H9 (cell line): Measurements from ENCODE around the gene ADGRF1. TPM values are rescaled to one million over a fixed set of nuclear protein-coding genes. Genes with fewer than 3 reads are reported as not detected.

Source experiments
- DNase-seq: peaks from one replicate; pipeline ENCODE4 v3.0.0-alpha.2; 2017
- H2AFZ ChIP-seq: one replicate; pipeline ENCODE4 v1.6.1; 2013; ENCODE audit warnings: mild to moderate bottlenecking, low read length, control low read depth, moderate library complexity
- H2AK5ac ChIP-seq: 2 replicates; pipeline ENCODE4 v1.6.1; 2013; ENCODE audit warnings: low read length, control low read depth, mixed read lengths; ENCODE audit not compliant: insufficient read length
- H2BK120ac ChIP-seq: one replicate; pipeline ENCODE4 v1.6.1; 2013; ENCODE audit warnings: low read depth, mild to moderate bottlenecking, low read length, control low read depth, inconsistent platforms; ENCODE audit not compliant: poor library complexity, severe bottlenecking
- H2BK12ac ChIP-seq: 2 replicates; pipeline ENCODE4 v1.6.1; 2013; ENCODE audit warnings: low read length, control low read depth, mixed read lengths, low read depth; ENCODE audit not compliant: insufficient read length
- H2BK15ac ChIP-seq: 2 replicates; pipeline ENCODE4 v1.6.1; 2013; ENCODE audit warnings: low read depth, low read length, control low read depth
- H2BK20ac ChIP-seq: one replicate; pipeline ENCODE4 v1.6.1; 2013; ENCODE audit warnings: low read depth, mild to moderate bottlenecking, low read length, control low read depth, inconsistent platforms; ENCODE audit not compliant: poor library complexity, severe bottlenecking
- H2BK5ac ChIP-seq: 2 replicates; pipeline ENCODE4 v1.6.1; 2013; ENCODE audit warnings: low read length, control low read depth, mixed read lengths; ENCODE audit not compliant: insufficient read length
- H3K14ac ChIP-seq: 2 replicates; pipeline ENCODE4 v1.6.1; 2013; ENCODE audit warnings: low read length, control low read depth; ENCODE audit not compliant: insufficient read depth
- H3K18ac ChIP-seq: 2 replicates; pipeline ENCODE4 v1.6.1; 2013; ENCODE audit warnings: low read depth, mild to moderate bottlenecking, mixed read lengths, low read length, control low read depth; ENCODE audit not compliant: insufficient read length
- H3K23ac ChIP-seq: 2 replicates; pipeline ENCODE4 v1.6.1; 2013; ENCODE audit warnings: low read length, control low read depth, mixed read lengths, low read depth; ENCODE audit not compliant: insufficient read length
- H3K23me2 ChIP-seq: 2 replicates; pipeline ENCODE4 v1.6.1; 2013; ENCODE audit warnings: low read depth, mild to moderate bottlenecking, mixed read lengths, low read length, control low read depth; ENCODE audit not compliant: insufficient read length, poor library complexity, severe bottlenecking
- H3K27ac ChIP-seq: 2 replicates; pipeline ENCODE4 v1.5.1; 2013; ENCODE audit warnings: low read length, control low read depth, mixed read lengths, low read depth; ENCODE audit not compliant: insufficient read length
- H3K27me3 ChIP-seq: 2 replicates; pipeline ENCODE4 v1.6.1; 2013; ENCODE audit warnings: low read length, control low read depth, inconsistent platforms; ENCODE audit not compliant: insufficient read depth
- H3K4ac ChIP-seq: 2 replicates; pipeline ENCODE4 v1.6.1; 2013; ENCODE audit warnings: low read depth, mild to moderate bottlenecking, control low read depth, inconsistent platforms, low read length, moderate library complexity
- H3K4me1 ChIP-seq: 2 replicates; pipeline ENCODE4 v1.6.1; 2013; ENCODE audit warnings: low read length, control low read depth, inconsistent platforms; ENCODE audit not compliant: insufficient read depth
- H3K4me2 ChIP-seq: 2 replicates; pipeline ENCODE4 v1.6.1; 2013; ENCODE audit warnings: low read length, control low read depth, mixed read lengths; ENCODE audit not compliant: insufficient read length, insufficient read depth
- H3K56ac ChIP-seq: 2 replicates; pipeline ENCODE4 v1.6.1; 2013; ENCODE audit warnings: low read depth, mild to moderate bottlenecking, mixed read lengths, low read length, control low read depth; ENCODE audit not compliant: insufficient read length
- H3K79me1 ChIP-seq: 2 replicates; pipeline ENCODE4 v1.6.1; 2013; ENCODE audit warnings: low read depth, mild to moderate bottlenecking, moderate library complexity, low read length, control low read depth, inconsistent platforms; ENCODE audit not compliant: insufficient read depth, poor library complexity, severe bottlenecking
- H3K79me2 ChIP-seq: 2 replicates; pipeline ENCODE4 v1.6.1; 2013; ENCODE audit warnings: low read length, control low read depth, inconsistent platforms; ENCODE audit not compliant: insufficient read depth
- H3K9ac ChIP-seq: 2 replicates; pipeline ENCODE4 v1.6.1; 2013; ENCODE audit warnings: low read length, control low read depth, mixed read lengths; ENCODE audit not compliant: insufficient read length; ENCODE audit errors: extremely low read depth
- H3K9me3 ChIP-seq: one replicate; pipeline ENCODE4 v1.6.1; 2013; ENCODE audit warnings: low read depth, low read length, inconsistent platforms; ENCODE audit not compliant: control insufficient read depth
- H3T11ph ChIP-seq: one replicate; pipeline ENCODE4 v1.6.1; 2013; ENCODE audit warnings: mild to moderate bottlenecking, low read length, control low read depth, inconsistent platforms
- H4K20me1 ChIP-seq: one replicate; pipeline ENCODE4 v1.6.1; 2013; ENCODE audit not compliant: control insufficient read depth, insufficient read length, insufficient read depth
- H4K5ac ChIP-seq: 2 replicates; pipeline ENCODE4 v1.6.1; 2013; ENCODE audit warnings: low read depth, mild to moderate bottlenecking, mixed read lengths, low read length, control low read depth; ENCODE audit not compliant: insufficient read length
- H4K8ac ChIP-seq: replicated peaks from 2 replicates; pipeline ENCODE4 v1.6.1; 2013; ENCODE audit warnings: low read length, control low read depth, mixed read lengths, low read depth; ENCODE audit not compliant: insufficient read length
- H4K91ac ChIP-seq: 2 replicates; pipeline ENCODE4 v1.6.1; 2013; ENCODE audit warnings: low read depth, mild to moderate bottlenecking, moderate library complexity, mixed read lengths, low read length, control low read depth; ENCODE audit not compliant: insufficient read length
- H3K27ac Mint-ChIP-seq, 3 experiments: 2 replicates in 2 of 3; 3 replicates in 1 of 3; pipeline ENCODE4 v1.8.0; 2020 to 2021; ENCODE audit warnings: mixed read lengths in 3 of 3, mild to moderate bottlenecking in 1 of 3, moderate library complexity in 1 of 3
- H3K27me3 Mint-ChIP-seq: 2 replicates; pipeline ENCODE4 v1.8.0; 2021; ENCODE audit warnings: low read depth, mild to moderate bottlenecking, moderate library complexity, mixed read lengths
- H3K36me3 Mint-ChIP-seq, 3 experiments: 2 replicates in 2 of 3; 3 replicates in 1 of 3; pipeline ENCODE4 v1.8.0; 2020 to 2021; ENCODE audit warnings: low read depth in 3 of 3, mixed read lengths in 3 of 3; ENCODE audit not compliant: insufficient read depth in 1 of 3
- H3K4me1 Mint-ChIP-seq, 2 experiments: 2 replicates each; pipeline ENCODE4 v1.8.0; 2020; ENCODE audit warnings: mixed read lengths in 2 of 2
- H3K4me3 Mint-ChIP-seq, 2 experiments: 2 replicates in 1 of 2; 3 replicates in 1 of 2; pipeline ENCODE4 v1.8.0; 2020 to 2021; ENCODE audit warnings: mild to moderate bottlenecking in 2 of 2, mixed read lengths in 2 of 2, moderate library complexity in 1 of 2
- H3K9me3 Mint-ChIP-seq, 2 experiments: 2 replicates in 1 of 2; 3 replicates in 1 of 2; pipeline ENCODE4 v1.8.0; 2020; ENCODE audit warnings: mild to moderate bottlenecking in 2 of 2, mixed read lengths in 2 of 2, moderate library complexity in 1 of 2
- CTCF ChIP-seq: fragments of 200-600 bp; sonication (generic); conservative IDR thresholded peaks from 3 replicates; pipeline ENCODE4 v1.8.0; 2021; ENCODE audit warnings: antibody characterized with exemption, mild to moderate bottlenecking
- total RNA-seq: library from RNA; stranded (reverse); gene quantifications from 2 replicates; pipeline ENCODE4 v1.2.1, GENCODE V29; 2021

Gene ADGRF1
- total RNA-seq, 1 experiment from 2014 or later: not detected

GRCh38 chr6:46959419-46959818 is 82.7 kb downstream of the ADGRF1 start:
- Histone ChIP-seq H3K9me3 (no peaks in the 10 kb centered on the region), H3K23me2 (no peaks in the 10 kb centered on the region), H2BK15ac (no peak overlapping the region)

More at GRCh38 chr6:46959419-46959818, 82.7 kb downstream of the ADGRF1 start:
- Mint-ChIP-seq H3K4me3 (no peak overlapping the region), H3K4me1 (peaks cover 13 to 21% of the 10 kb centered on the region in 2 experiments), H3K27me3 (no peaks in the 10 kb centered on the region), H3K9me3 (no peaks in the 10 kb centered on the region), H3K27ac (no peak overlapping the region), H3K36me3 (no peaks in the 10 kb centered on the region)
- Histone ChIP-seq H2BK5ac (no peak overlapping the region), H3K9ac (no peak overlapping the region), H2AK5ac (no peak overlapping the region), H3K14ac (no peak overlapping the region), H3K4me1 (no peaks in the 10 kb centered on the region; the same call in 1 of the 2 replicates), H3K27ac (no peak overlapping the region), H4K5ac (no peak overlapping the region), H3K18ac (no peak overlapping the region), H3K23ac (no peak overlapping the region), H3K56ac (no peak overlapping the region), H3T11ph (no peak overlapping the region), H3K79me1 (no peaks in the 10 kb centered on the region), H2BK20ac (no peak overlapping the region), H2AFZ (no peak overlapping the region), H4K8ac (no peak overlapping the region), H2BK12ac (no peak overlapping the region), H4K91ac (no peak overlapping the region), H4K20me1 (no peaks in the 10 kb centered on the region), H3K4me2 (no peak overlapping the region), H3K4ac (no peak overlapping the region), H3K79me2 (no peaks in the 10 kb centered on the region), H2BK120ac (no peak overlapping the region), H3K27me3 (no peaks in the 10 kb centered on the region)
- no peak for DNase-seq
- no peak for TF ChIP-seq CTCF
